ENCODE measurements around the gene MAMDC4. TPM values are rescaled to one million over a fixed set of nuclear protein-coding genes. Genes with fewer than 3 reads are reported as not detected.

The MAMDC4 gene
- total and polyA plus RNA-seq, 2 of the 13 experiments (the other 11 are each of a cell fraction or from before 2014, with no cell fraction given) = 6.0 to 6.8 TPM

DNA sequence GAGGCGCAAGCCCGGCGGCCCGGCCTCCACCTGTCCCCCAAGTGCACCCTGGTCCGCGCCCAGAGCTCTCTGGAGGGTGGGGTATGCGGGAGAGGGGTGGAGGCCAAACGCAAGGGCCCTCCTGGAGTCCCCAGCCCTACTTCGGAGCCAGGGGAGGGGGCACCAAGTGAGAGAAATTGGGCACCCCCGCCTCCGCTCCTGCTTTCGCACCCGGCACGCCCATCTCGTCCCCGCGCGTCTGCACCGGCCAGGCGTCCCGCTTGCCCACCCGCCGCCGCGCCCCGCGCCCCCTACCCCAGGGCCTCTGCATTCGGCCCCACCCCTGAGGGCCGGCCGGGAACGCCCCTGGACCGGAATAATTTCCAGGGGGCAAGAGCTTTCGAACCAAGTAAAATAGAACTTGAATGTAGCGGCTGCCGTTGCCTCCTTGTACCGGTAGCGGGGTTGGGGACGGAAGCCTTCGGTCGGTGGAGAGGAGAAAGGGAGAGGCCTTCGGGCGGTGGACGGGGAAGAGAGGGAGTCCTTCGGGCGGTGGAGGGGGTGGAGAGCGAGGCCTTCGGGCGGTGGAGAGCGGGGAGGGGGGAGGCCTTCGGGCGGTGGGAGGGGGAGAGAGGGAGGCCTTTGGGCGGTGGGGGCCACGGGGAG lies 3.6 kb upstream of the MAMDC4 start (continued):
- TF ChIP-seq, protein P1, sequence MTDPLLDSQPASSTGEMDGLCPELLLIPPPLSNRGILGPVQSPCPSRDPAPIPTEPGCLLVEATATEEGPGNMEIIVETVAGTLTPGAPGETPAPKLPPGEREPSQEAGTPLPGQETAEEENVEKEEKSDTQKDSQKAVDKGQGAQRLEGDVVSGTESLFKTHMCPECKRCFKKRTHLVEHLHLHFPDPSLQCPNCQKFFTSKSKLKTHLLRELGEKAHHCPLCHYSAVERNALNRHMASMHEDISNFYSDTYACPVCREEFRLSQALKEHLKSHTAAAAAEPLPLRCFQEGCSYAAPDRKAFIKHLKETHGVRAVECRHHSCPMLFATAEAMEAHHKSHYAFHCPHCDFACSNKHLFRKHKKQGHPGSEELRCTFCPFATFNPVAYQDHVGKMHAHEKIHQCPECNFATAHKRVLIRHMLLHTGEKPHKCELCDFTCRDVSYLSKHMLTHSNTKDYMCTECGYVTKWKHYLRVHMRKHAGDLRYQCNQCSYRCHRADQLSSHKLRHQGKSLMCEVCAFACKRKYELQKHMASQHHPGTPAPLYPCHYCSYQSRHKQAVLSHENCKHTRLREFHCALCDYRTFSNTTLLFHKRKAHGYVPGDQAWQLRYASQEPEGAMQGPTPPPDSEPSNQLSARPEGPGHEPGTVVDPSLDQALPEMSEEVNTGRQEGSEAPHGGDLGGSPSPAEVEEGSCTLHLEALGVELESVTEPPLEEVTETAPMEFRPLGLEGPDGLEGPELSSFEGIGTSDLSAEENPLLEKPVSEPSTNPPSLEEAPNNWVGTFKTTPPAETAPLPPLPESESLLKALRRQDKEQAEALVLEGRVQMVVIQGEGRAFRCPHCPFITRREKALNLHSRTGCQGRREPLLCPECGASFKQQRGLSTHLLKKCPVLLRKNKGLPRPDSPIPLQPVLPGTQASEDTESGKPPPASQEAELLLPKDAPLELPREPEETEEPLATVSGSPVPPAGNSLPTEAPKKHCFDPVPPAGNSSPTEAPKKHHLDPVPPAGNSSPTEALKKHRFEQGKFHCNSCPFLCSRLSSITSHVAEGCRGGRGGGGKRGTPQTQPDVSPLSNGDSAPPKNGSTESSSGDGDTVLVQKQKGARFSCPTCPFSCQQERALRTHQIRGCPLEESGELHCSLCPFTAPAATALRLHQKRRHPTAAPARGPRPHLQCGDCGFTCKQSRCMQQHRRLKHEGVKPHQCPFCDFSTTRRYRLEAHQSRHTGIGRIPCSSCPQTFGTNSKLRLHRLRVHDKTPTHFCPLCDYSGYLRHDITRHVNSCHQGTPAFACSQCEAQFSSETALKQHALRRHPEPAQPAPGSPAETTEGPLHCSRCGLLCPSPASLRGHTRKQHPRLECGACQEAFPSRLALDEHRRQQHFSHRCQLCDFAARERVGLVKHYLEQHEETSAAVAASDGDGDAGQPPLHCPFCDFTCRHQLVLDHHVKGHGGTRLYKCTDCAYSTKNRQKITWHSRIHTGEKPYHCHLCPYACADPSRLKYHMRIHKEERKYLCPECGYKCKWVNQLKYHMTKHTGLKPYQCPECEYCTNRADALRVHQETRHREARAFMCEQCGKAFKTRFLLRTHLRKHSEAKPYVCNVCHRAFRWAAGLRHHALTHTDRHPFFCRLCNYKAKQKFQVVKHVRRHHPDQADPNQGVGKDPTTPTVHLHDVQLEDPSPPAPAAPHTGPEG (CRISPR knock-in tag; IDR thresholded peaks at IDR 0.05) = no peak
- TF ChIP-seq CCDC6 (CRISPR knock-in tag; IDR thresholded peaks at IDR 0.05) (peak; percentile 38; the same call in 1 of the 2 replicates), ZNF260 (CRISPR knock-in tag; IDR thresholded peaks at IDR 0.05; ENCODE audit: borderline replicate concordance, low read depth) (no peak), JDP2 (CRISPR knock-in tag; IDR thresholded peaks at IDR 0.05; ENCODE audit: borderline replicate concordance) (no peak), ARHGAP35 (CRISPR knock-in tag; IDR thresholded peaks at IDR 0.05; ENCODE audit: borderline replicate concordance) (no peak), NFIC (IDR thresholded peaks at IDR 0.05; ENCODE audit: low read length) (no peak), ZNF7 (CRISPR knock-in tag; IDR thresholded peaks at IDR 0.05) (no peak), ZFX (CRISPR knock-in tag; IDR thresholded peaks at IDR 0.05; ENCODE audit: low read depth) (0 out of 2 replicates have a peak, but pooled peaks have one; percentile 8), ZNF329 (CRISPR knock-in tag; IDR thresholded peaks at IDR 0.05; ENCODE audit: low read depth) (0 out of 2 replicates have a peak, but pooled peaks have one; percentile 56), ZNF747 (CRISPR knock-in tag; IDR thresholded peaks at IDR 0.05; ENCODE audit: borderline replicate concordance) (no peak; the same call in 1 of the 2 replicates), ZNF484 (CRISPR knock-in tag; IDR thresholded peaks at IDR 0.05; ENCODE audit: borderline replicate concordance, low read depth) (peak; percentile 79; the same call in 1 of the 2 replicates)
- TF ChIP-seq, protein P2, sequence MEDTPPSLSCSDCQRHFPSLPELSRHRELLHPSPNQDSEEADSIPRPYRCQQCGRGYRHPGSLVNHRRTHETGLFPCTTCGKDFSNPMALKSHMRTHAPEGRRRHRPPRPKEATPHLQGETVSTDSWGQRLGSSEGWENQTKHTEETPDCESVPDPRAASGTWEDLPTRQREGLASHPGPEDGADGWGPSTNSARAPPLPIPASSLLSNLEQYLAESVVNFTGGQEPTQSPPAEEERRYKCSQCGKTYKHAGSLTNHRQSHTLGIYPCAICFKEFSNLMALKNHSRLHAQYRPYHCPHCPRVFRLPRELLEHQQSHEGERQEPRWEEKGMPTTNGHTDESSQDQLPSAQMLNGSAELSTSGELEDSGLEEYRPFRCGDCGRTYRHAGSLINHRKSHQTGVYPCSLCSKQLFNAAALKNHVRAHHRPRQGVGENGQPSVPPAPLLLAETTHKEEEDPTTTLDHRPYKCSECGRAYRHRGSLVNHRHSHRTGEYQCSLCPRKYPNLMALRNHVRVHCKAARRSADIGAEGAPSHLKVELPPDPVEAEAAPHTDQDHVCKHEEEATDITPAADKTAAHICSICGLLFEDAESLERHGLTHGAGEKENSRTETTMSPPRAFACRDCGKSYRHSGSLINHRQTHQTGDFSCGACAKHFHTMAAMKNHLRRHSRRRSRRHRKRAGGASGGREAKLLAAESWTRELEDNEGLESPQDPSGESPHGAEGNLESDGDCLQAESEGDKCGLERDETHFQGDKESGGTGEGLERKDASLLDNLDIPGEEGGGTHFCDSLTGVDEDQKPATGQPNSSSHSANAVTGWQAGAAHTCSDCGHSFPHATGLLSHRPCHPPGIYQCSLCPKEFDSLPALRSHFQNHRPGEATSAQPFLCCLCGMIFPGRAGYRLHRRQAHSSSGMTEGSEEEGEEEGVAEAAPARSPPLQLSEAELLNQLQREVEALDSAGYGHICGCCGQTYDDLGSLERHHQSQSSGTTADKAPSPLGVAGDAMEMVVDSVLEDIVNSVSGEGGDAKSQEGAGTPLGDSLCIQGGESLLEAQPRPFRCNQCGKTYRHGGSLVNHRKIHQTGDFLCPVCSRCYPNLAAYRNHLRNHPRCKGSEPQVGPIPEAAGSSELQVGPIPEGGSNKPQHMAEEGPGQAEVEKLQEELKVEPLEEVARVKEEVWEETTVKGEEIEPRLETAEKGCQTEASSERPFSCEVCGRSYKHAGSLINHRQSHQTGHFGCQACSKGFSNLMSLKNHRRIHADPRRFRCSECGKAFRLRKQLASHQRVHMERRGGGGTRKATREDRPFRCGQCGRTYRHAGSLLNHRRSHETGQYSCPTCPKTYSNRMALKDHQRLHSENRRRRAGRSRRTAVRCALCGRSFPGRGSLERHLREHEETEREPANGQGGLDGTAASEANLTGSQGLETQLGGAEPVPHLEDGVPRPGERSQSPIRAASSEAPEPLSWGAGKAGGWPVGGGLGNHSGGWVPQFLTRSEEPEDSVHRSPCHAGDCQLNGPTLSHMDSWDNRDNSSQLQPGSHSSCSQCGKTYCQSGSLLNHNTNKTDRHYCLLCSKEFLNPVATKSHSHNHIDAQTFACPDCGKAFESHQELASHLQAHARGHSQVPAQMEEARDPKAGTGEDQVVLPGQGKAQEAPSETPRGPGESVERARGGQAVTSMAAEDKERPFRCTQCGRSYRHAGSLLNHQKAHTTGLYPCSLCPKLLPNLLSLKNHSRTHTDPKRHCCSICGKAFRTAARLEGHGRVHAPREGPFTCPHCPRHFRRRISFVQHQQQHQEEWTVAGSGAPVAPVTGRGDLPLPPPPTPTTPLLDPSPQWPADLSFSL (CRISPR knock-in tag; IDR thresholded peaks at IDR 0.05) = no peak
- TF ChIP-seq, protein P3, sequence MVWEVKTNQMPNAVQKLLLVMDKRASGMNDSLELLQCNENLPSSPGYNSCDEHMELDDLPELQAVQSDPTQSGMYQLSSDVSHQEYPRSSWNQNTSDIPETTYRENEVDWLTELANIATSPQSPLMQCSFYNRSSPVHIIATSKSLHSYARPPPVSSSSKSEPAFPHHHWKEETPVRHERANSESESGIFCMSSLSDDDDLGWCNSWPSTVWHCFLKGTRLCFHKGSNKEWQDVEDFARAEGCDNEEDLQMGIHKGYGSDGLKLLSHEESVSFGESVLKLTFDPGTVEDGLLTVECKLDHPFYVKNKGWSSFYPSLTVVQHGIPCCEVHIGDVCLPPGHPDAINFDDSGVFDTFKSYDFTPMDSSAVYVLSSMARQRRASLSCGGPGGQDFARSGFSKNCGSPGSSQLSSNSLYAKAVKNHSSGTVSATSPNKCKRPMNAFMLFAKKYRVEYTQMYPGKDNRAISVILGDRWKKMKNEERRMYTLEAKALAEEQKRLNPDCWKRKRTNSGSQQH (CRISPR knock-in tag; IDR thresholded peaks at IDR 0.05; ENCODE audit: low read depth) = no peak
- TF ChIP-seq, protein P4, sequence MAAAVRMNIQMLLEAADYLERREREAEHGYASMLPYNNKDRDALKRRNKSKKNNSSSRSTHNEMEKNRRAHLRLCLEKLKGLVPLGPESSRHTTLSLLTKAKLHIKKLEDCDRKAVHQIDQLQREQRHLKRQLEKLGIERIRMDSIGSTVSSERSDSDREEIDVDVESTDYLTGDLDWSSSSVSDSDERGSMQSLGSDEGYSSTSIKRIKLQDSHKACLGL (CRISPR knock-in tag; IDR thresholded peaks at IDR 0.05) = no peak
